BE2C (cell line): ENCODE results near the gene PJVK. TPM values are rescaled to one million over a fixed set of nuclear protein-coding genes. Genes with fewer than 3 reads are reported as not detected.

Experiments used
- DNase-seq: peaks from one replicate; pipeline ENCODE4 v3.0.0-alpha.2; 2020
- H3K27me3 ChIP-seq: fragments of 250-450 bp; sonication (Bioruptor Pico); 2 replicates; pipeline ENCODE4 v1.5.1; 2020; ENCODE audit warnings: mild to moderate bottlenecking
- H3K36me3 ChIP-seq: fragments of 250-450 bp; sonication (Bioruptor Pico); 2 replicates; pipeline ENCODE4 v1.5.1; 2020; ENCODE audit warnings: mild to moderate bottlenecking
- H3K4me1 ChIP-seq: fragments of 250-450 bp; sonication (Bioruptor Pico); 2 replicates; pipeline ENCODE4 v1.5.1; 2020
- H3K4me3 ChIP-seq: 2 replicates; pipeline ENCODE4 v1.5.1; 2011; ENCODE audit warnings: low read depth, low read length
- H3K9me3 ChIP-seq: fragments of 250-450 bp; sonication (Bioruptor Pico); 2 replicates; pipeline ENCODE4 v1.5.1; 2020
- polyA plus RNA-seq: library from polyadenylated mRNA; unstranded; fragments of >200 nt; gene quantifications from one replicate; pipeline ENCODE4 v1.2.1, GENCODE V29; 2012; ENCODE audit warnings: low read depth, missing spikeins; ENCODE audit not compliant: insufficient read length, insufficient read depth
- TF ChIP-seq, protein P1 (sequence below): IDR thresholded peaks from 2 replicates; pipeline ENCODE4 v1.5.1; 2012; ENCODE audit warnings: mild to moderate bottlenecking, low read depth, low read length

PJVK gene, protein sequence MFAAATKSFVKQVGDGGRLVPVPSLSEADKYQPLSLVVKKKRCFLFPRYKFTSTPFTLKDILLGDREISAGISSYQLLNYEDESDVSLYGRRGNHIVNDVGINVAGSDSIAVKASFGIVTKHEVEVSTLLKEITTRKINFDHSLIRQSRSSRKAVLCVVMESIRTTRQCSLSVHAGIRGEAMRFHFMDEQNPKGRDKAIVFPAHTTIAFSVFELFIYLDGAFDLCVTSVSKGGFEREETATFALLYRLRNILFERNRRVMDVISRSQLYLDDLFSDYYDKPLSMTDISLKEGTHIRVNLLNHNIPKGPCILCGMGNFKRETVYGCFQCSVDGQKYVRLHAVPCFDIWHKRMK
- 1.3 TPM for polyA plus RNA-seq

DNA sequence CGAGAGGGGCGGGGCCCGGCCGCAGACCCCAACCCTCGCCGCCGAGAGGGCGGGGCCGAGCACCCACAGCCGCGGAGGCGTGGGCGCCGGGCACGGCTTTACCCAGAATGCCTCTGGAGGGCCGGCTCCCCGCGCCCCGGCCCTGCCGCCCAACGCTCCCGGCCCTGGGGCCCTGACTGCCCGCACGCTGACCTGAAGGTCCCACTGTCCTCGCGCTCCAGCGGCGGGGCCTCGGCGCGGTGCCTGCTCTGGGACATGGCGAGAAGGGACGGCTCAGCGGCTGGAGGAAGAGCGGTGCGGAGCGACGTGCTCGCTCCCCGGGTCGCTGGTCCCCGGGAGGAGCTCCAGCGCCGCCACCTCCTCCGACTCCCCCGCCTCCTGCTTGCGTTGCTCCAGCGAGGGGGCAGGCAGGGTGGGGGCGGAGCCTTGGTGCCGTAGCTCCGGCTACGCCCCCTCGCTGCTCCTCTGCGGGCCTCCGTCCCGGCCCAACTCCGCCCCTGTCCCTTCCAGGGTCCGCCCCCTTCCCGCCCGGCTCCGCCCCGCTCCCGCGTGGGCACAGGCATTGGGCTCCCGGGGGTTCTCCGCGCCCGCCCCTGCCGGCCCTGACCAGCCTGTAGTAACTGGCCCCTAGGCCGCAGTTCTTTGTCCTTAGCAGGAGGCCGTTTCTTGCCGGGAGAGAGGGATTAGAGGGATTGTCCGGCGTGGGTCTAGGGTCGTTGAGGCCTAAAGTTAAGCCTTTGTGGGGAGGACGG is at the start of gene PJVK, which contains the start of gene PRKRA:
TSS of gene PJVK (plus strand) at position 605 of the 752 bp plus-strand sequence. CDS start 2,032 bp downstream, outside the sequence.
TSS of gene PRKRA (minus strand) at position 402 of the 752 bp plus-strand sequence. CDS start at position 257, 145 bp downstream.
- Histone ChIP-seq H3K27me3 (no peaks in the 10 kb centered on the region), H3K4me1 (peaks cover 2% of the 10 kb centered on the region; the same call in 1 of the 2 replicates), H3K4me3 (peak within 1 kb of the TSS; percentile 76), H3K9me3 (no peaks in the 10 kb centered on the region), H3K36me3 (no peaks in the 10 kb centered on the region; the same call in 1 of the 2 replicates)
- peak; percentile 94 for DNase-seq
- TF ChIP-seq, protein P1, sequence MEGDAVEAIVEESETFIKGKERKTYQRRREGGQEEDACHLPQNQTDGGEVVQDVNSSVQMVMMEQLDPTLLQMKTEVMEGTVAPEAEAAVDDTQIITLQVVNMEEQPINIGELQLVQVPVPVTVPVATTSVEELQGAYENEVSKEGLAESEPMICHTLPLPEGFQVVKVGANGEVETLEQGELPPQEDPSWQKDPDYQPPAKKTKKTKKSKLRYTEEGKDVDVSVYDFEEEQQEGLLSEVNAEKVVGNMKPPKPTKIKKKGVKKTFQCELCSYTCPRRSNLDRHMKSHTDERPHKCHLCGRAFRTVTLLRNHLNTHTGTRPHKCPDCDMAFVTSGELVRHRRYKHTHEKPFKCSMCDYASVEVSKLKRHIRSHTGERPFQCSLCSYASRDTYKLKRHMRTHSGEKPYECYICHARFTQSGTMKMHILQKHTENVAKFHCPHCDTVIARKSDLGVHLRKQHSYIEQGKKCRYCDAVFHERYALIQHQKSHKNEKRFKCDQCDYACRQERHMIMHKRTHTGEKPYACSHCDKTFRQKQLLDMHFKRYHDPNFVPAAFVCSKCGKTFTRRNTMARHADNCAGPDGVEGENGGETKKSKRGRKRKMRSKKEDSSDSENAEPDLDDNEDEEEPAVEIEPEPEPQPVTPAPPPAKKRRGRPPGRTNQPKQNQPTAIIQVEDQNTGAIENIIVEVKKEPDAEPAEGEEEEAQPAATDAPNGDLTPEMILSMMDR, result no peak

DNA sequence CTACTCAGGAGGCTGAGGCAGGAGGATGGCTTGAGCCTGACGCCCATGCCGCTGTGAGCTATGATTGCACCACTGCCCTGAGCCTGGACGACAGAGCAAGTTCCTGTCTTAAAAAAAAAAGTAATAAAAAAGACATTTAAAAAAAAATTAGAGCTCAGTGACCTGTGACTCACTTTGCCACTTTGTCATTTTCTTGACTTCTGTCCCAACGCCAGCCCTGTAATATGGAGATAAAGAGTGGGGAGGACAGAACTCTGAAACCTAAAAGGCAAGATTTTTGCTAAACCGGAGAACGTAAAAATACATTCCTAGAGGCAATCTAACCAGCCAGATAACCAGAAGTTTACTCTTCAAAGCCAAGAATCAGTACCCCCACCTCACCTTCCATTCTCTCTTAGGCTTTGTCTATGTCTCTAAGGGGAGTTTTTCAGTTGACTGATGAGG is 49.2 kb upstream of the PJVK start:
- H3K4me1 ChIP-seq, result no peaks in the 10 kb centered on the region

DNA sequence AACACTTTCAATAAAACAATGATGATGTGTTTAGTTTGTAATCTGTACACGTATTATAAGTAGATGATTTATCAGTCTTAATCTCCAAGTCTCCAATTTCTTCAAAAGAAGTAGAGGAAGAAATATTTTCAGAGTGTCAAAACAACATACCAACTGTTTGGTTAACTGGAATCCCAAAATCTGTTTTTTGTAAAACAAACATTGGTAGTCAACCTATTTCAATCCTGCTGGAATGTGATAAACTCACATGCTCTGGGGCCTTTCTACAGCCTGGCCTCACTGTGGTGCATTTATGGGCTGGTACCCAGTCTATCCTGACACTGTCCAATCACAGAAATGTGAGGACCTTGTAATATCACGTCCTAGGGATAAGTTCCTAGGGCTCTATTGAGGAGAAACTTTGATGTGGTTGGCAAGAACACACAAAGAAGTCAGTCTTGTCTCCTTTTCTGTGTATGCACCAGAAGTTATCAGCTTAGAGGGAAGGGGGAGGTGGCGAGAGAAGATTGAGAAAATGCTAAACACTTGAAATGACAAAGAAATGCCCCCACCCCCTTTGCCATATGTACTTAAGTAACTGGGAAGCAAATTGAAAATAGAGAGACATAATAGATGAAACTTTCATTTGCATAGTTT is 47.4 kb upstream of the PJVK start:
- H3K27me3 ChIP-seq, result no peaks in the 10 kb centered on the region
- no peak for DNase-seq
- no peak overlapping the region for H3K4me3 ChIP-seq
- H3K4me1 ChIP-seq, result no peaks in the 10 kb centered on the region
- TF ChIP-seq, protein P1, result no peak
- H3K36me3 ChIP-seq, result no peaks in the 10 kb centered on the region
- no peaks in the 10 kb centered on the region for H3K9me3 ChIP-seq

More for the DNA sequence above, 49.2 kb upstream of the PJVK start:
- no peak for DNase-seq
- no peaks in the 10 kb centered on the region for H3K9me3 ChIP-seq
- H3K27me3 ChIP-seq, result no peaks in the 10 kb centered on the region
- TF ChIP-seq, protein P1, result no peak
- H3K36me3 ChIP-seq, result no peaks in the 10 kb centered on the region
- H3K4me3 ChIP-seq, result no peak overlapping the region

DNA sequence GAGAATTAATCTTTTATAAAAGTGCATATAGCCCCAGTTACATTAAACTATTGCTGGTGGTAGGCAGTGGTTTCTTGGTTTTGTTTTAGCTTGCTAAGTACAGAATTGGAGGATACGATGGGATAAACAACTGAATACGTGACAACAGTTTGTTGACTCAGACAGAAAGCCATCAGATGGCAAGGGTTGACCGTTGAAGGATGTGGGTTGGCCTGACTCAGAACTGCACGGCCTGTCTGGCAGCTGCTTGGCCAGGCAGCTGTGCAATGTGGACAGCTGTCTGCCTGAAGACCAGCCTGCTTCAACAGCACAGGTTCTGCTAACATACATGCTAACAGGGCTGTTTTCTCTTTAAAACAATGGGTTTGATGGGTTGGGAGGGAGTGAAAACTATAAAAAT is 46.8 kb upstream of the PJVK start:
- DNase-seq, result no peak
- Histone ChIP-seq H3K27me3 (no peaks in the 10 kb centered on the region), H3K9me3 (no peaks in the 10 kb centered on the region), H3K4me3 (no peak overlapping the region), H3K36me3 (no peaks in the 10 kb centered on the region), H3K4me1 (no peaks in the 10 kb centered on the region)
- TF ChIP-seq, protein P1, result no peak

DNA sequence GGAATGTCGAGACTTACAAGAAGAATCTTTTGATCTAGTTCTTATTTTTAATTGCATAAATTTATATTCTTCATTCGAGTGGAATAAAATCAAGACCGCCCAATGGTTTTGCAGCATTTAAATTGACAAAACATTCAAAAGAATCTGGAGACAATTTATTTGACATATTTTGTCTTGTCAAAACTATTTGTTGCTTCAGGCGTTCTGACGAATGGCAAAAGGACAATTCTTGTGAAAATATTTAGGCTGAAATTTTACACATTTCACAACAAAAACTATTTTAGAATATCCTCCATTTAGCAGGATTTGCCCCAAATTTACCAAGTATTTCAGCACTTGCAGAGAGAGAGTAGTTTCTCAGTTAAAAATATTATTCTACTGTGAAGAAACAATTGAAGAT is 41.9 kb upstream of the PJVK start:
- TF ChIP-seq, protein P1, result no peak
- no peak overlapping the region for H3K4me3 ChIP-seq
- H3K4me1 ChIP-seq, result no peaks in the 10 kb centered on the region

More for the DNA sequence above, 41.9 kb upstream of the PJVK start:
- DNase-seq, result no peak
- Histone ChIP-seq H3K36me3 (no peaks in the 10 kb centered on the region), H3K9me3 (no peaks in the 10 kb centered on the region), H3K27me3 (no peaks in the 10 kb centered on the region)
